Mesenchymal stem cell (in vitro differentiated cells and primary cell): ENCODE results near the gene PHKA2. TPM values are rescaled to one million over a fixed set of nuclear protein-coding genes. Genes with fewer than 3 reads are reported as not detected.

Experiments used
- DNase-seq: peaks from one replicate; pipeline ENCODE4 v3.0.0-alpha.2; 2013
- H2AFZ ChIP-seq: one replicate; pipeline ENCODE4 v1.6.1; 2013; ENCODE audit warnings: low read depth, mild to moderate bottlenecking, control low read depth, inconsistent platforms, low read length, moderate library complexity
- H2AK5ac ChIP-seq: 2 replicates; pipeline ENCODE4 v1.6.1; 2013; ENCODE audit warnings: low read length, moderate library complexity, mild to moderate bottlenecking, inconsistent platforms; ENCODE audit not compliant: severe bottlenecking
- H2BK120ac ChIP-seq: one replicate; pipeline ENCODE4 v1.6.1; 2013; ENCODE audit warnings: low read depth, mild to moderate bottlenecking, inconsistent platforms, low read length, moderate library complexity
- H2BK12ac ChIP-seq, 2 experiments: one replicate each; pipeline ENCODE4 v1.6.1; 2013; ENCODE audit warnings: inconsistent platforms in 2 of 2, low read length in 2 of 2, mild to moderate bottlenecking in 2 of 2, moderate library complexity in 2 of 2, control low read depth in 1 of 2
- H2BK15ac ChIP-seq: one replicate; pipeline ENCODE4 v1.6.1; 2013; ENCODE audit warnings: mild to moderate bottlenecking, low read depth, inconsistent platforms; ENCODE audit not compliant: poor library complexity, severe bottlenecking
- H2BK5ac ChIP-seq: 2 replicates; pipeline ENCODE4 v1.6.1; 2013; ENCODE audit warnings: low read depth, mild to moderate bottlenecking, low read length, control low read depth, inconsistent platforms; ENCODE audit not compliant: poor library complexity, severe bottlenecking
- H3K14ac ChIP-seq, 2 experiments: one replicate each; pipeline ENCODE4 v1.6.1; 2013; ENCODE audit warnings: inconsistent platforms in 2 of 2, low read length in 2 of 2, control low read depth in 1 of 2, mild to moderate bottlenecking in 1 of 2, moderate library complexity in 1 of 2
- H3K18ac ChIP-seq, 2 experiments: one replicate each; pipeline ENCODE4 v1.6.1; 2013; ENCODE audit warnings: inconsistent platforms in 2 of 2, low read length in 2 of 2, control low read depth in 1 of 2, low read depth in 1 of 2, mild to moderate bottlenecking in 1 of 2
- H3K23ac ChIP-seq, 2 experiments: one replicate each; pipeline ENCODE4 v1.6.1; 2013; ENCODE audit warnings: inconsistent platforms in 2 of 2, low read length in 2 of 2, mild to moderate bottlenecking in 2 of 2, moderate library complexity in 2 of 2, control low read depth in 1 of 2
- H3K27ac ChIP-seq: 2 replicates; pipeline ENCODE4 v1.5.1; 2013; ENCODE audit warnings: mild to moderate bottlenecking, moderate library complexity, low read length, control low read depth, inconsistent platforms; ENCODE audit not compliant: poor library complexity, severe bottlenecking
- H3K27me3 ChIP-seq, 2 experiments: 2 replicates each; pipeline versions ENCODE4 v1.6.1 to v1.7.0; 2013; ENCODE audit warnings: low read length in 2 of 2, mild to moderate bottlenecking in 2 of 2, moderate library complexity in 2 of 2, control low read depth in 1 of 2, inconsistent platforms in 1 of 2; ENCODE audit not compliant: control insufficient read depth in 1 of 2, insufficient read depth in 1 of 2
- H3K36me3 ChIP-seq, 2 experiments: 2 replicates each; pipeline versions ENCODE4 v1.6.1 to v1.7.0; 2013; ENCODE audit warnings: low read length in 2 of 2, control low read depth in 1 of 2, inconsistent platforms in 1 of 2, low read depth in 1 of 2, mild to moderate bottlenecking in 1 of 2; ENCODE audit not compliant: insufficient read depth in 2 of 2, control insufficient read depth in 1 of 2
- H3K4ac ChIP-seq, 2 experiments: one replicate each; pipeline ENCODE4 v1.6.1; 2013; ENCODE audit warnings: inconsistent platforms in 2 of 2, low read length in 2 of 2, mild to moderate bottlenecking in 2 of 2, moderate library complexity in 2 of 2, control low read depth in 1 of 2, low read depth in 1 of 2
- H3K4me1 ChIP-seq: 2 replicates; pipeline ENCODE4 v1.6.1; 2013; ENCODE audit warnings: low read depth, low read length, control low read depth; ENCODE audit not compliant: control insufficient read depth, insufficient read depth
- H3K4me2 ChIP-seq: 2 replicates; pipeline ENCODE4 v1.6.1; 2013; ENCODE audit warnings: low read length, mild to moderate bottlenecking, inconsistent platforms; ENCODE audit not compliant: poor library complexity, severe bottlenecking
- H3K4me3 ChIP-seq, 2 experiments: 2 replicates each; pipeline versions ENCODE4 v1.5.1 to v1.7.0; 2013; ENCODE audit warnings: low read length in 2 of 2, mild to moderate bottlenecking in 2 of 2, control low read depth in 1 of 2, low read depth in 1 of 2; ENCODE audit not compliant: insufficient read depth in 1 of 2
- H3K79me1 ChIP-seq: replicated peaks from 2 replicates; pipeline ENCODE4 v1.6.1; 2013; ENCODE audit warnings: mild to moderate bottlenecking, control low read depth, low read length, inconsistent platforms; ENCODE audit not compliant: poor library complexity, severe bottlenecking
- H3K9ac ChIP-seq: 2 replicates; pipeline ENCODE4 v1.7.0; 2013; ENCODE audit warnings: mild to moderate bottlenecking, low read length, moderate library complexity
- H3K9me3 ChIP-seq: 2 replicates; pipeline ENCODE4 v1.7.0; 2013; ENCODE audit warnings: mild to moderate bottlenecking, low read length; ENCODE audit not compliant: control insufficient read depth
- H4K8ac ChIP-seq: one replicate; pipeline ENCODE4 v1.6.1; 2013; ENCODE audit warnings: inconsistent platforms, mild to moderate bottlenecking, low read length, moderate library complexity
- H4K91ac ChIP-seq: one replicate; pipeline ENCODE4 v1.6.1; 2013; ENCODE audit warnings: mild to moderate bottlenecking, low read length, inconsistent platforms
- WGBS: methylation state at CpG from one replicate; pipeline ENCODE4 v1.1.7; 2013; ENCODE audit warnings: mixed read lengths; 5-methylcytosine and 5-hydroxymethylcytosine counted together
- polyA plus RNA-seq, 2 experiments: library from polyadenylated mRNA; stranded (reverse); fragments of 200-250 nt; gene quantifications; one replicate each; pipeline ENCODE4 v1.2.3, GENCODE V29; 2013

PHKA2 gene, protein sequence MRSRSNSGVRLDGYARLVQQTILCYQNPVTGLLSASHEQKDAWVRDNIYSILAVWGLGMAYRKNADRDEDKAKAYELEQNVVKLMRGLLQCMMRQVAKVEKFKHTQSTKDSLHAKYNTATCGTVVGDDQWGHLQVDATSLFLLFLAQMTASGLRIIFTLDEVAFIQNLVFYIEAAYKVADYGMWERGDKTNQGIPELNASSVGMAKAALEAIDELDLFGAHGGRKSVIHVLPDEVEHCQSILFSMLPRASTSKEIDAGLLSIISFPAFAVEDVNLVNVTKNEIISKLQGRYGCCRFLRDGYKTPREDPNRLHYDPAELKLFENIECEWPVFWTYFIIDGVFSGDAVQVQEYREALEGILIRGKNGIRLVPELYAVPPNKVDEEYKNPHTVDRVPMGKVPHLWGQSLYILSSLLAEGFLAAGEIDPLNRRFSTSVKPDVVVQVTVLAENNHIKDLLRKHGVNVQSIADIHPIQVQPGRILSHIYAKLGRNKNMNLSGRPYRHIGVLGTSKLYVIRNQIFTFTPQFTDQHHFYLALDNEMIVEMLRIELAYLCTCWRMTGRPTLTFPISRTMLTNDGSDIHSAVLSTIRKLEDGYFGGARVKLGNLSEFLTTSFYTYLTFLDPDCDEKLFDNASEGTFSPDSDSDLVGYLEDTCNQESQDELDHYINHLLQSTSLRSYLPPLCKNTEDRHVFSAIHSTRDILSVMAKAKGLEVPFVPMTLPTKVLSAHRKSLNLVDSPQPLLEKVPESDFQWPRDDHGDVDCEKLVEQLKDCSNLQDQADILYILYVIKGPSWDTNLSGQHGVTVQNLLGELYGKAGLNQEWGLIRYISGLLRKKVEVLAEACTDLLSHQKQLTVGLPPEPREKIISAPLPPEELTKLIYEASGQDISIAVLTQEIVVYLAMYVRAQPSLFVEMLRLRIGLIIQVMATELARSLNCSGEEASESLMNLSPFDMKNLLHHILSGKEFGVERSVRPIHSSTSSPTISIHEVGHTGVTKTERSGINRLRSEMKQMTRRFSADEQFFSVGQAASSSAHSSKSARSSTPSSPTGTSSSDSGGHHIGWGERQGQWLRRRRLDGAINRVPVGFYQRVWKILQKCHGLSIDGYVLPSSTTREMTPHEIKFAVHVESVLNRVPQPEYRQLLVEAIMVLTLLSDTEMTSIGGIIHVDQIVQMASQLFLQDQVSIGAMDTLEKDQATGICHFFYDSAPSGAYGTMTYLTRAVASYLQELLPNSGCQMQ
- polyA plus RNA-seq (2013, experiment 1 of 2), result 7.1 TPM
- 5.8 TPM for polyA plus RNA-seq (2013, experiment 2 of 2)

DNA sequence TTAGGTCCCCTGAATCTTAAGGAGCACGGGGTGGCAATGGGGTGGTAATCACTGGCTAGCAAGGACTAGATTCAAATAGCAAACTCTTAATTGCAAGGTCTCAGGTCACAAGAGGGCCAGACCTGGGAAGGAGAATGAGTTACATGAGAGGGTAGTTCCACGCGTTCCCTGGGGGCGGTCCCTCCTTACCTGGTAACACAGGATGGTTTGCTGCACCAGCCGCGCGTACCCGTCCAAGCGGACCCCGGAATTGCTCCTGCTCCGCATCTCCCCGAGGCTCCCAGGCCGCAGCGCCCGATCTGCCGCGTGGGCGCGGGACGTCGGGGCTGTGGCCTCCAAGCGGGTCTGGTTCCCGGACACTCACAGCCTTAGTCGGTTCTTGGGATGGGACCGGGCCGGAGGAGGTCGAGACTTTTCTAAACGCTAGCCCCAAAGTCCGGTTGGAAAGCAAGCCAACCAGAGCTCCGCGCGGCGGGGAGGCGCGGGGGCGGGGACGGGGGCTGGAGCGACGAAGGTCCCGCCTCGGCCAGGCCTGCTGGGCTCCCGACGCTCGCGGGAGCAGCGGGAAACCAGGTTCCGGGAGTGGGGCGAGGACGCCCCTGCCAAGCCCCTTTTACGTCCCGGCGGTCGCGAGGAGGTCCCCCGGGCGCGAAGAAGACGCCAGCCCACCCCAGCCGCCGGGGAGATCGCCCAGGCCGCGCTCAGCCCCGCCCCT, at the start of gene PHKA2:
PHKA2 (minus strand) TSS at position 449 of the 715 bp plus-strand sequence; CDS start at position 267, 182 bp downstream.
- peak within 1 kb of the TSS; percentile 84 for H3K27ac ChIP-seq
- peaks cover 4% of the 10 kb centered on the region for H3K79me1 ChIP-seq
- H2BK12ac ChIP-seq, result no peak within 1 kb of the TSS
- whole genome bisulfite sequencing, result under 1% methylated on average over 49 of the region's 64 CpGs
- H3K4me2 ChIP-seq, result peak within 1 kb of the TSS; percentile 86
- H2BK15ac ChIP-seq, result peak within 1 kb of the TSS; percentile 83
- H3K14ac ChIP-seq, result peak within 1 kb of the TSS in 1 of 2 experiments; percentile 36
- peaks cover under 1 to 5% of the 10 kb centered on the region in 2 experiments for H3K36me3 ChIP-seq
- no peaks in the 10 kb centered on the region for H3K9me3 ChIP-seq
- peak within 1 kb of the TSS; percentile 68 for H2AFZ ChIP-seq
- H3K23ac ChIP-seq, result no peak within 1 kb of the TSS
- H4K8ac ChIP-seq, result peak within 1 kb of the TSS; percentile 82
- H3K4ac ChIP-seq, result peak within 1 kb of the TSS in 1 of 2 experiments; percentile 26
- peak within 1 kb of the TSS; percentile 86 for H3K9ac ChIP-seq
- no peak within 1 kb of the TSS for H2AK5ac ChIP-seq
- H3K27me3 ChIP-seq, result no peaks in the 10 kb centered on the region
- DNase-seq, result peak; percentile 61
- H2BK120ac ChIP-seq, result peak within 1 kb of the TSS; percentile 61
- peak within 1 kb of the TSS; percentile 91 for H2BK5ac ChIP-seq
- peak within 1 kb of the TSS; percentile 75 to 80 for H3K18ac ChIP-seq
- no peak within 1 kb of the TSS for H4K91ac ChIP-seq
- peak within 1 kb of the TSS; percentile 71 to 85 for H3K4me3 ChIP-seq
- H3K4me1 ChIP-seq, result peaks cover 3% of the 10 kb centered on the region

DNA sequence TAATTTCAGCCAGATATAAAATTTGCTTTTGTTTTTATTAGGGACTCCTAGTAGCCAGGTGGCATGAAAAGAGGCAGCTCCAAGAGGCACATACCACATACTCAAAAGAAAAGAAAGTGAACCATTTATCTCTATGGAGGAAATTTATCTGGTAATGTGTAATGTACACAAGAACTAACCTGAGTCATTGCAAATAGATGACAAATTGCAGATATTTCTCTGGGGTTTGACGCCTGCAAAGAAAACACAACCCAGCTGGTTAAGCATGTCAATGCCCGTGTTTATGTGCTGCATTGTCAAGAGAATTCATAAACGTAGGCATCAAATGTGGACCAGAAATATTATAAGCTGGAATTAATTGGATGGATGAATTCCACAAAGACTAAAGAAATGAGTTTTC, 46.9 kb upstream of the PHKA2 start:
- Histone ChIP-seq H3K27ac (no peak overlapping the region), H3K23ac (no peak overlapping the region), H3K27me3 (no peaks in the 10 kb centered on the region), H3K79me1 (no peaks in the 10 kb centered on the region), H2BK12ac (no peak overlapping the region), H2AK5ac (no peak overlapping the region), H3K4me1 (no peaks in the 10 kb centered on the region), H2BK5ac (no peak overlapping the region), H3K9ac (no peak overlapping the region), H2BK120ac (no peak overlapping the region), H3K4me3 (no peak overlapping the region), H2AFZ (no peak overlapping the region), H3K4me2 (no peak overlapping the region), H4K91ac (no peak overlapping the region), H3K18ac (no peak overlapping the region), H3K4ac (no peak overlapping the region), H3K9me3 (no peaks in the 10 kb centered on the region), H4K8ac (no peak overlapping the region), H3K14ac (no peak overlapping the region), H2BK15ac (no peak overlapping the region), H3K36me3 (no peaks in the 10 kb centered on the region)
- no peak for DNase-seq
- WGBS, result 69% methylated on average over 3 of the region's 3 CpGs

DNA sequence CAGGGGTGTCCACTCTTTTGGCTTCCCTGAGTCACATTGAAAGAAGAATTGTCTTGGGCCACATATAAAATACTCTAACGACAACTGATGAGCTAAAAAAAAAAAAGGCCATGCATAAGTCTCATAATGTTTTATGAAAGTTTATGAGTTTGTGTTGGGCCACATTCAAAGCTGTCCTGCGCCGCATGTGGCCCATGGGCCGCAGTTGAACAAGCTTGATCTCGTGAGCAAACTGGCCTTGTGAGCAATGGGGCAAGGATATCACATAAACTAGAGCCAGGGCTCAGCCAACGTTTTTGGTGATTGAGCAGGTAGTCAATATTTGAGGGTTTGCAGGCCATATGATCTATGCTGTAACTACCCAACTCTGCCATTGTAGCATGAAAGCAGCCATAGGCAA, 44.6 kb upstream of the PHKA2 start:
- no peak overlapping the region for H3K27ac ChIP-seq
- no peak overlapping the region for H3K4me3 ChIP-seq
- no peak overlapping the region for H2AK5ac ChIP-seq
- no peak overlapping the region for H3K18ac ChIP-seq
- H3K36me3 ChIP-seq, result no peaks in the 10 kb centered on the region
- no peak overlapping the region for H2BK120ac ChIP-seq
- H2BK5ac ChIP-seq, result no peak overlapping the region
- no peak overlapping the region for H2BK12ac ChIP-seq
- no peak overlapping the region for H3K23ac ChIP-seq
- H3K14ac ChIP-seq, result no peak overlapping the region
- no peak for DNase-seq
- no peak overlapping the region for H3K4me2 ChIP-seq
- WGBS, result 92% methylated on average over 5 of the region's 6 CpGs
- H3K9me3 ChIP-seq, result no peaks in the 10 kb centered on the region
- no peak overlapping the region for H3K4ac ChIP-seq
- no peak overlapping the region for H2BK15ac ChIP-seq
- H4K8ac ChIP-seq, result no peak overlapping the region
- no peak overlapping the region for H4K91ac ChIP-seq
- H2AFZ ChIP-seq, result no peak overlapping the region
- no peaks in the 10 kb centered on the region for H3K4me1 ChIP-seq
- no peak overlapping the region for H3K9ac ChIP-seq
- no peaks in the 10 kb centered on the region for H3K79me1 ChIP-seq
- no peaks in the 10 kb centered on the region for H3K27me3 ChIP-seq
